GM21390 (cell line): ENCODE results near the gene TANGO6.

Experiments used
- ATAC-seq: cut with Tn5 transposase; IDR thresholded peaks from one replicate; pipeline ENCODE4 v1.9.1; 2021; ENCODE audit not compliant: unreplicated experiment

Gene TANGO6

GRCh38 chr16:68999114-68999513 is 155.8 kb downstream of the TANGO6 start:
- ATAC-seq, result no peak

- ATAC-seq, result no peak
Measured at GRCh38 chr16:69003500-69003899, 160.2 kb downstream of the TANGO6 start.

GRCh38 chr16:69005641-69006355 is 162.5 kb downstream of the TANGO6 start:
- ATAC-seq, result no peak

GRCh38 chr16:69012906-69013305 is 169.6 kb downstream of the TANGO6 start:
- ATAC-seq, result no peak

GRCh38 chr16:69013991-69014390 is 170.7 kb downstream of the TANGO6 start:
- ATAC-seq, result no peak

GRCh38 chr16:69014811-69015210 is 171.5 kb downstream of the TANGO6 start:
- no peak for ATAC-seq

- no peak for ATAC-seq
Measured at GRCh38 chr16:69017036-69017783, 173.9 kb downstream of the TANGO6 start.

- no peak for ATAC-seq
Measured at GRCh38 chr16:69019811-69020210, 176.5 kb downstream of the TANGO6 start.

- ATAC-seq, result no peak
Measured at GRCh38 chr16:69029121-69029520, 185.8 kb downstream of the TANGO6 start.

GRCh38 chr16:69031877-69032301 is 188.6 kb downstream of the TANGO6 start:
- no peak for ATAC-seq

- no peak for ATAC-seq
Measured at GRCh38 chr16:69033151-69033949, 190.0 kb downstream of the TANGO6 start.

GRCh38 chr16:69035375-69035774 is 192.0 kb downstream of the TANGO6 start:
- no peak for ATAC-seq

GRCh38 chr16:69036399-69037091 is 193.2 kb downstream of the TANGO6 start:
- no peak for ATAC-seq

- ATAC-seq, result no peak
Measured at GRCh38 chr16:69037373-69038160, 194.2 kb downstream of the TANGO6 start.

GRCh38 chr16:69039333-69039941 is 196.1 kb downstream of the TANGO6 start:
- ATAC-seq, result no peak

- no peak for ATAC-seq
Measured at GRCh38 chr16:69040144-69040909, 197.0 kb downstream of the TANGO6 start.

- ATAC-seq, result no peak
Measured at GRCh38 chr16:69048328-69049120, 205.2 kb downstream of the TANGO6 start.

- ATAC-seq, result no peak
Measured at GRCh38 chr16:69049146-69049545, 205.8 kb downstream of the TANGO6 start.
